Mucosa of stomach (tissue), 1 donor: Measurements from ENCODE around the gene GSTM3.
"Not testable (repeated sequence)": the region's sequence is repeated elsewhere in the genome, so short reads cannot be mapped to it uniquely, and the experiment has no call there.

Experiments
- H3K27me3 ChIP-seq: one replicate; pipeline ENCODE4 v1.7.0; 2013; ENCODE audit warnings: mild to moderate bottlenecking, low read length; ENCODE audit not compliant: control insufficient read depth, insufficient read depth
- H3K36me3 ChIP-seq: one replicate; pipeline ENCODE4 v1.7.0; 2013; ENCODE audit warnings: low read length; ENCODE audit not compliant: control insufficient read depth, insufficient read depth
- H3K4me1 ChIP-seq: one replicate; pipeline ENCODE4 v1.7.0; 2013; ENCODE audit warnings: mild to moderate bottlenecking, low read length; ENCODE audit not compliant: control insufficient read depth, insufficient read depth
- H3K4me3 ChIP-seq: one replicate; pipeline ENCODE4 v1.7.0; 2013; ENCODE audit warnings: low read length
- H3K9ac ChIP-seq: one replicate; pipeline ENCODE4 v1.7.0; 2013; ENCODE audit warnings: mild to moderate bottlenecking, low read length, moderate library complexity
- H3K9me3 ChIP-seq: one replicate; pipeline ENCODE4 v1.7.0; 2013; ENCODE audit warnings: mild to moderate bottlenecking, low read length, moderate library complexity; ENCODE audit not compliant: control insufficient read depth
- donor health status: Pancreatic carcinoma.

The GSTM3 gene

GRCh38 chr1:109756325-109756724, 15.5 kb upstream of the GSTM3 start:
- not testable (repeated sequence) for H3K9ac ChIP-seq, H3K27me3 ChIP-seq, H3K9me3 ChIP-seq, H3K4me3 ChIP-seq
- Histone ChIP-seq H3K4me1 (peaks cover 14% of the 10 kb centered on the region), H3K36me3 (peaks cover 26% of the 10 kb centered on the region)

GRCh38 chr1:109754738-109755137, 13.9 kb upstream of the GSTM3 start:
- no peaks in the 10 kb centered on the region for H3K4me1 ChIP-seq
- H3K9me3 ChIP-seq: no peaks in the 10 kb centered on the region
- no peaks in the 10 kb centered on the region for H3K27me3 ChIP-seq
- no peak overlapping the region for H3K9ac ChIP-seq
- H3K4me3 ChIP-seq: no peak overlapping the region
- peaks cover 34% of the 10 kb centered on the region for H3K36me3 ChIP-seq

GRCh38 chr1:109751531-109752260, 10.9 kb upstream of the GSTM3 start:
- H3K27me3 ChIP-seq: no peaks in the 10 kb centered on the region
- H3K4me3 ChIP-seq: no peak overlapping the region
- H3K4me1 ChIP-seq: no peaks in the 10 kb centered on the region
- no peak overlapping the region for H3K9ac ChIP-seq
- H3K9me3 ChIP-seq: no peaks in the 10 kb centered on the region
- H3K36me3 ChIP-seq: peaks cover 26% of the 10 kb centered on the region

- no peak overlapping the region for H3K4me3 ChIP-seq
- H3K9ac ChIP-seq: no peak overlapping the region
- peaks cover 26% of the 10 kb centered on the region for H3K36me3 ChIP-seq
- H3K9me3 ChIP-seq: no peaks in the 10 kb centered on the region
- H3K4me1 ChIP-seq: no peaks in the 10 kb centered on the region
- no peaks in the 10 kb centered on the region for H3K27me3 ChIP-seq
Measured at GRCh38 chr1:109750920-109751319, 10.1 kb upstream of the GSTM3 start.

GRCh38 chr1:109750241-109750882, 9.5 kb upstream of the GSTM3 start:
- Histone ChIP-seq H3K27me3 (no peaks in the 10 kb centered on the region), H3K4me3 (no peak overlapping the region), H3K36me3 (peaks cover 26% of the 10 kb centered on the region), H3K9me3 (no peaks in the 10 kb centered on the region), H3K4me1 (no peaks in the 10 kb centered on the region), H3K9ac (no peak overlapping the region)

GRCh38 chr1:109749221-109749620, 8.4 kb upstream of the GSTM3 start:
- no peaks in the 10 kb centered on the region for H3K9me3 ChIP-seq
- no peaks in the 10 kb centered on the region for H3K4me1 ChIP-seq
- H3K36me3 ChIP-seq: peaks cover 26% of the 10 kb centered on the region
- no peak overlapping the region for H3K4me3 ChIP-seq
- H3K9ac ChIP-seq: no peak overlapping the region
- H3K27me3 ChIP-seq: no peaks in the 10 kb centered on the region

GRCh38 chr1:109748311-109748710, 7.5 kb upstream of the GSTM3 start:
- H3K9ac ChIP-seq, H3K4me3 ChIP-seq, H3K4me1 ChIP-seq, H3K9me3 ChIP-seq, H3K27me3 ChIP-seq: not testable (repeated sequence)
- peaks cover 20% of the 10 kb centered on the region for H3K36me3 ChIP-seq

GRCh38 chr1:109739738-109740614, 862 bp downstream of the GSTM3 start:
- Histone ChIP-seq H3K36me3 (no peaks in the 10 kb centered on the region), H3K4me1 (peaks cover 14% of the 10 kb centered on the region), H3K9ac (peak overlapping the region; percentile 82), H3K4me3 (peak overlapping the region; percentile 89), H3K27me3 (no peaks in the 10 kb centered on the region), H3K9me3 (no peaks in the 10 kb centered on the region)

- Histone ChIP-seq H3K9me3 (no peaks in the 10 kb centered on the region), H3K27me3 (no peaks in the 10 kb centered on the region), H3K4me1 (peaks cover 23% of the 10 kb centered on the region), H3K9ac (peak overlapping the region; percentile 26), H3K4me3 (no peak overlapping the region), H3K36me3 (no peaks in the 10 kb centered on the region)
Measured at GRCh38 chr1:109733236-109733870, 7.5 kb downstream of the GSTM3 start.

- peak overlapping the region; percentile 45 for H3K9ac ChIP-seq
- no peaks in the 10 kb centered on the region for H3K27me3 ChIP-seq
Measured at GRCh38 chr1:109732390-109732881, 8.4 kb downstream of the GSTM3 start.

GRCh38 chr1:109730666-109731065, 10.2 kb downstream of the GSTM3 start:
- Histone ChIP-seq H3K4me1 (peaks cover 19% of the 10 kb centered on the region), H3K9me3 (no peaks in the 10 kb centered on the region), H3K27me3 (no peaks in the 10 kb centered on the region), H3K4me3 (no peak overlapping the region), H3K9ac (no peak overlapping the region), H3K36me3 (no peaks in the 10 kb centered on the region)

More at GRCh38 chr1:109732390-109732881, 8.4 kb downstream of the GSTM3 start:
- Histone ChIP-seq H3K36me3 (no peaks in the 10 kb centered on the region), H3K9me3 (no peaks in the 10 kb centered on the region), H3K4me3 (no peak overlapping the region), H3K4me1 (peaks cover 19% of the 10 kb centered on the region)
